GM19463 (cell line): Measurements from ENCODE around the gene AP1G1.

Experiments used
- ATAC-seq: cut with Tn5 transposase; IDR thresholded peaks from one replicate; pipeline ENCODE4 v1.9.1; 2021; ENCODE audit warnings: mild to moderate bottlenecking, moderate library complexity; ENCODE audit not compliant: unreplicated experiment

AP1G1 gene

DNA sequence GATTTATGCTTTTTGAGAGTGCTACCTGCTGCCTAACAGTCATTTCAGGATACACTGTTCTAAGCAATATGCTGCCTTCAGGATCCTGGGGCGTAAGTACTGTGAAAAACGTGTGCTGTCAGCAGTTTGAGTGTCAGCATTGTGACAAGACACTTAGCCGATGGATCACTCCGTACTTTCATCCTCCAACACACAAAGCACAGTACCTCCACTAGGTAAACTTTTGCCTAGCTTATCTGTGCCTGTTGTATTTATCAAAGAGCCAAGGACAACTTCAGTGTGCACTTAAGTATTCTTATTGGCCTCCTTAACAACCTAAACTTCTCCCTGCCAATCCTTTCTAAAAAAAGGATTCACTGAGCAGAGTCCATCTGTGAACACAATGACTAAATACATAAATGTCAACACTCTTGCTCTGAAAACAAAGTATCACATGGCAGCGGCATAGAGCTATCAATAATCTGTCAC lies 50.3 kb downstream of the AP1G1 start:
- ATAC-seq: no peak

DNA sequence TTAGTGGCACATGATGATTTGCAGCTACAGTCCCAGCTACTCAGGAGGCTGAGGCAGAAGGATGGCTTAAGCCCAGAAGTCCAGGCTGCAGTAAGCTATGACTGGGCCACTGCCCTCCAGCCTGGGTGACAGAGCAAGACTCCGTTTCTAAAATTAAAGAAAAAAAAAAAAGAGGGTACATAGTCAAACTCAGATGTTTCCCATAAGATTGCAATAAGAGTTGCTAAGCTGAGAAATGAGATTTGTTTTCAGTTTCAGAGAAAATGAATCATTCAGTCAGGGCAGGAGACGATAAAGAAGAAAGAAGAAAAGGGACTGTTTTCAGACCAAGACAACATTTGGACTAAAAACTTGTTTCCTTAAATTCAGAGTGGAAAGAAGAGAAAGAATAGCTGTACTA lies 54.0 kb downstream of the AP1G1 start:
- no peak for ATAC-seq

- ATAC-seq: no peak
Observed at GRCh38 chr16:71754108-71754507, 54.5 kb downstream of the AP1G1 start.

DNA sequence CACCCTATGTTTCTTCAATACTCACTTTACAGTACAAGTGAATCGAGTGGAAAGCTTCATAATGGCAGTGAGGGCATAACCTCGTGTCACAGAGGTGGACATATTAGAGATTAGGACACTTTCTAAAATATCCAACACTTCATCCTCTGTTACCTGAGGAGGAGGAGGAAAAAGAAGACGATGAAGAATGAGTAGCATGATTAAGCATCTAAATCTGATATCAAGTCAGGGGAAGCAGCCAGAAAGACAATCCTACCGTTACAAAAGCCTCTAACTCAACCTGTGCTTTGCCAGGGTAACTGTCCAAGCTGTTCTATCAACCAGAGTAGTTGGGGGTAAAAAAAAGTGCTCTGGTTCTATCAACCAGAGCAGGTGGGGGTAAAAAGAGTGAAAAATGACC lies 60.4 kb downstream of the AP1G1 start:
- ATAC-seq: no peak

- ATAC-seq: no peak
Observed at GRCh38 chr16:71746442-71747046, 62.1 kb downstream of the AP1G1 start.

DNA sequence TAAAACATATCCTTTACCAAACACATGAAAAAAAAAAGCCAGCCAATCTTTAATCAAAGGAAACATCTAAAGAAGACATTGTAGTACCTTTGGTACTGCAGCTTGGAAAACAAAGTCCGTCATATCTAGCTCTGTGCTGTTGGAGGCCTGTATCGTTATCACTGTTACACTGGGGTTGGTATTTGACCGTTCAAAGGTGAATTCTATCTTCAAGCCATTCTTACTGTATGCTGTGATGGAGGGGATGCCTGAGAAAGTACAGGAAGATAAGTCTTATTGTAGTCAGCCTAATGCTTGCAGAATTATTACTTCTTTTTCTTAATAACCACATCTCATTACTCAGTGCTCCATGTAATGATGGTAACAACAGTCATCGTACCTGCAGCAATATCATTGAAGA lies 69.8 kb downstream of the AP1G1 start:
- no peak for ATAC-seq

DNA sequence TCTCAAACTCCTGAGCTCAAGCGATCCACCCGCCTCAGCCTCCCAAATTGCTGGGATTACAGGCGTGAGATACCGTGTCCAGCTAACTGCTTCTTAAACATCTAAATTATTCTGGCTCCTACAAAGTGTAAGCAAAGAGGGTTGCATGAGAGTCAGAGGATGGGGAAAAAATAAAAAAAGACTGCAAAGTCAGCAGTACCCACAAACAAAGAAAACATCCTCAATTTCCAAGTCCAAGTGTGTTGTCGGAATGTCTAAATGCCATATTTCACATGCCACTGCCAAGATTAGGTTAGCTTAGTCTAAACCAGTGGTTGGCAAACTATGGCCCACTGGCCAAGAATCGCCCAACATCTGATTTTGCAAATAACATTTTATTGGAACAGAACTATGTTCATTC lies 71.1 kb downstream of the AP1G1 start:
- ATAC-seq: no peak

DNA sequence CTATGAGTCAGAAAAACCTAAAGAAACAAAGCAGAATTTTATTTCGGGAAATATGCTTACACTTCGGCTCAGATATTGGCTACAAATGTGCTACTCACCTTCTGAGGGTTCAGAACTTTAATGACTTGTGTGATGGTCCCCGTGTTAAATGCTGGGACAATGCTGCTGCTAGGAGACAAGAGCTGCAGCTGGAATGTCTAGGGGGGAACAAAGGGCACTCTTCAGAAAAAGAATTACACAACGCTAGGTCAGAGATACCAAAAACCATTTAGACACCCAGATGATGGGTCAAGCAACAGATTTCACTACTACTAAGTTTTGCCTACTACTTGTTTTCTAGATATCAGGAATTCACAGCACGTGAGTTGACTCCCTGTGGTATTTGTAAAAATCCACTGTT lies 74.1 kb downstream of the AP1G1 start:
- ATAC-seq: no peak

DNA sequence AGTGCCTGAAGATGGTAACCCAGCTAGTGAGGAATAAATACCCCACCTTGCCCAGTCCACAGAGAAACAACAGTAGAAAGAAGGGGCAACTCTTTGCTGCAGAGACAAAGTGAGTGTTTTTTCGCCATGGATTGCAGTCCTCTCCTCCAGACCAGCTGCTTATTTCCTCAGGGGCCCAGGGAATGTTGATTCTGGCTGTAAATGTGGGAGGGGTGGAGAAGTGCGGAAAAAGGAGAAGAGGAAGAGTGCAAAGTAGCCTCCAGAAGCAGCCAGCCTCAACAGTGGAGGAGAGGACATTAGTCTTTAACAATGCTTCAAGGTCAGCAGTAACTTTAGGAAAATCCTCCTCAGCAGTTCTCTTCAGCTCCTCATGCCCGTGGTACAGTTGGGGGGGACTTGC lies 76.0 kb downstream of the AP1G1 start:
- no peak for ATAC-seq

DNA sequence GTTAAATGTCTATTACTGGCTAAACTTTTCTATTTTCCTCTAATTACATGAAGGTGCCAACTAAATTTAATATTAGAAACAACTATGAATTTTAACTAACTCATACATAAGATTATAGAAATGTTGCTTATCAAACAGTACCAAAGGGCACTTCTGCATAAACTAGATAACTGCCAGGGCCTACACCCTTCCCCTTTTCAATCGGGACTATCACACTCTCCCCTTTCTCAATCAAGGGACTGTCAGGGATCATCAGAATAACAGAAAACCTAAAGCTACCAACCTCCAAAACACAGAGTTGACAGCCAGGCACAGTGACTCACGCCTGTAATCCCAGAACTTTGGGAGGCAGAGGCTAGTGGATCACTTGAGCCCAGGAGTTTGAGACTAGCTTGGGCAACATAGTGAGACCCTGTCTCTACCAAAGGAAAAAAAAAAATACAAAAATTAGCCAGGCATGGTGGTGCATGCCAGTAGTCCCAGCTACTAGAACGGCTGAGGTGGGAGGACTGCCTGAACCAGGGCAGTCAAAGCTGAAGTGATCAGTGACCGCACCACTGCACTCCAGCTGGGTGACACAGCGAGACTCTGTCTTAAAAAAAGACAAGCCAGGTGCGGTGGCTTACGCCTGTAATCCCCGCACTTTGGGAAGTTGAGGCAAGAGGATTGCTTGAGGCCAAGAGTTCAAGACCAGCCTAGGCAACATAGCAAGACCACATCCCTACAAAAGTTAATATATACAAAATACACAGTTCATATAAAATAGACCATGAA lies 80.9 kb downstream of the AP1G1 start:
- no peak for ATAC-seq

- no peak for ATAC-seq
Observed at GRCh38 chr16:71726476-71727315, 81.9 kb downstream of the AP1G1 start.

DNA sequence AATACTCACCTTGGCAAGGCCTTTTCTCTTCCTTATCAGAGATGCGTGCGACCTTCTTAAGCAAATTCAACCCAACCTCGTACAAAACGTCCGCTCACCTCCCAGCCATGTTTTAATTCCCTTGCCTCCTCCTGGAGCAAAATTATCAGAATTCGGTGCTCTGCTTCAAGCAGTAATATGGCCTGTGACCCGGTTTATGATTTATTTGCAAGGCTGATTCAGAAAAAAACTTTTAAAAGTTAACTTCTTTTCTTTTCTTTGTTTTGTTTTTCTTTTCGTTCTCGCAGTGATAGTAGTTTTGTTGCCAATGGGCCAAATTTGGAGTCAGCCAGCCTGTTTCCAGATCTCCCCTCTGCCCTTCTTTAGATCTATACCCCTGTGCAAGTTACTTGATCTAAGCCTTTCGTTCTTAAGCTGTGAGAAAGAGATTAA lies 84.3 kb downstream of the AP1G1 start, which contains the start of gene PHLPP2:
PHLPP2 (minus strand) TSS at position 382 of the 432 bp plus-strand sequence. CDS start 9,906 bp downstream, outside the sequence.
- no peak for ATAC-seq

DNA sequence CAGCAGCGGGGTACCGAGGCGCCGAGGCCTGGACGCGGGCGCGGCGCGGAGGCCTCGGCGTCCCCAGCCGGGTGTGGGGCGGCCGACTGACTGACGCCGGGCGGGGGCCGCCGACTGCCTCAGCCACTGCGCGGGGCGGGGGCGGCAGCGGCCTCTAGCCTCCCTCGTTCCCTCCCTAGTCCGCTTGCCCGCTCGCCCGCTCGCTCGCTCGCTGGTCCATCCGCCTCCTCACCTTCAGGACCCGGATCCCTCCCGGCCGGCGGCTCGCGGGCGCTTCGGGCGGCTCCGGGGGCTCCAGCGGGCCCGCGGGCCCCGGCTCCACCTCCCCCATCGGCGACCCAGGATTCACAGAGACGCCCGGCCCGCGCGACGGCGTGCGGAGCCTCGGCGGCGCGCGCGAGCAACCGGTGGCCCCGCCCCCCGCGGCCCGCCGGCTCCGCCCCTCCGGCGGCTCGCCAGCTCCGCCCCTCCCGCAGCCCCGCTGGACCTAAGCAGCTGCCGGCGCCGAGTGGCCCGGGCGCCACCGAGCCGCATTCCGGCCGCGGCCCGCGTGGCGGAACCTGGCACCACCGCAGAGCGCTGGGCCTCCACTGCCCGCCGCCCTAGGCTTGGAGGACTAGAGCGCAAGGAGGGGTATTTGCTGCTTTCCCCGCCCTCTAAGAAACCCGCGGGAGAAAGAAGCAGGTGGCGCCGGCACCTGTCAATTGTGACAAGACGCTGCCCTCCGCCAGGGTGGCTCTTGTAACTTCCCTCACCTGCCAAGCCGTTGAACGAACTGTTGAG lies 84.9 kb downstream of the AP1G1 start:
- peak; percentile 74 for ATAC-seq

- peak; percentile 36 for ATAC-seq
Observed at GRCh38 chr16:71722801-71723536, 85.7 kb downstream of the AP1G1 start.

DNA sequence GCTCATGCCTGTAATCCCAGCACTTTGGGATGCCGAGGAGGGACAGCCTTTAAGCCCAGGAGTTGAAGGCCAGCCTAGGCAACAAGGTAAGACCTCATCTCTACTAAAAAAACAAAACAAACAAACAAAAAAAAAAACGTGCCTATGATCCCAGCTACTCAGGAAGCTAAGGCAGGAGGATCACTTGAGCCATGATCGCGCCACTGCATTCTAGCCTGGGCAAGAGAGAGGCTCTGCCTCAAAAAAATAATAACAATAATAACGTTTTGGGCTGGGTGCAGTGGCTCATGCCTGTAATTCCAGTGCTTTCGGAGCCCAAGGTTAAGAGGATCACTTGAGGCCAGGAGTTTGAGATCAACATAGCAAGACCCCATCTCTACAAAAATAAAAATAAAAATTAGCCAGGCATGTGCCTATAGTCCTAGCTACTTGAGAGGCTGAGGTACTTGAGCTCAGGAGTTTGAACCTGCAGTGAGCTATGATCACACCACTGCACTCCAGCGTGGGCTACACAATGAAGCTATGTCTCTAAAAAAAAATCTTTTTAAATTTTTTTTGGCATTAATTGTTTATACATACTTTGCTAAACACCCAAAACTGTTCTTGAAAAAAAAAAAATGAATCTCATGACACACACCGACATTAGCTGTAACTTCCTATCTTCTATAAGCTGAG lies 87.4 kb downstream of the AP1G1 start:
- no peak for ATAC-seq

GRCh38 chr16:71712501-71712900 lies 96.1 kb downstream of the AP1G1 start:
- ATAC-seq: no peak

DNA sequence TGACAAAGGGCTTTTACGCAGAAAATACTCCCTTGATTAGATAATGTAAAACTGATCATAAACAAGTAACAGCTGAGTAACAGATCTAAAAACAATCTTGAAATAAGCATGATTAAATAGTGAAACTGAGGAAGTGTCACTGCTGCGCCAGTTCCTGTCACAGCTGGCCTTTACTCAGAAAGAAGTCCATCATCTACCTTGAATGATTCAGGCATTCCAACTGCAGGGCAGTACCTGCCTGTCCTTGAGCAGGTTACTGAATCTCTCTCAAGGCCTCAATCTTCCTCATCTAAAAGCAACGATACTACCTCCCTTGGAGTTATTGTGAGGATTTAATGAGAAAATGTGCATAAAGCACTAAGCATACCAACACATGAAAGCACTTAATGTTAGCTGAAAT lies 96.8 kb downstream of the AP1G1 start:
- ATAC-seq: no peak

DNA sequence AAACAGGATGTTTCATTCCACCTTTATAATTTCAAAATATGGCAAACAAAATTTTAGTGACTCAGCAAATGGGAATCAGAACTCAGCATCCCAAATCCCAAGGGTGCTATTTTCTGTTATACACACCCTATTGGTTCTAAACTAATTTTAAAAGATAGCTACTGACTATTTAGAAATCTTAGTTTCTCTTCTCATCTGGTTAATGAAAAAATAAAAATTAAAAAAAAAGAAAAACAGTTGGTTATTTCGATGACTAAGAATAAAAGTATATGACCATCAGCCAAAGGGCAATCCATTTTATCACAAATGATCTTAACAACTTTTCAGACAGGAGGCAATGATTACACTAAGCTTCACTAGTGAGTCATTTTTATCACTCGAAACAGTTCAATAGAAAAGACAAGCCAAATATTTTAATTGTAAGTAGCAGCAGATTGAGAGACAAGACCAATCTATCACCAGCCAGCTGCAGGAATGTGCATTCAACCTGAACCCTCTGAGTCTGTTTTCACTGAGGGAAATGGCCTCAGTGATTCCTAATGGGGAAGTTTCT lies 99.3 kb downstream of the AP1G1 start:
- ATAC-seq: no peak

DNA sequence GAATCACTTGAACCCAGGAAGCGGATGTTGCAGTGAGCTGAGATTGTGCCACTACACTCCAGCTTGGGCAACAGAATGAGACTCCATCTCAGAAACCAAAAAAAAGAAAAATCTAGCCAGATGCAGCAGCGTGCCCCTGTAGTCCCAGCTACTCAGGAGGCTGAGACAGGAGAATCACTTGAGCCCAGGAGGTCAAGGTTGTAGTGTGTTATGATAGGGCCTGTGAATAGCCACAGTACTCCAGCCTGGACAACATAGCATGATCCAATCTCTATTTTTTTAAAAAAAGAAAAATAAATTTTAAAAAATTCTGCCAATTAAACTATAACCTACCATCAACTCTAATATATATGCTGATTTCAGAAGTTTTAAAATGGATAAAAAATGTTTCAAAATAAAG lies 99.9 kb downstream of the AP1G1 start:
- ATAC-seq: no peak
